HG02571 (cell line): ENCODE measurements around the gene TBX10.
A peak's percentile ranks its signal among the peaks of the same experiment; 100 is the strongest.
"Not testable (repeated sequence)": the region's sequence is repeated elsewhere in the genome, so short reads cannot be mapped to it uniquely, and the experiment has no call there.

ENCODE experiments used
- ATAC-seq: cut with Tn5 transposase; IDR thresholded peaks from one replicate; pipeline ENCODE4 v1.9.1; 2021; ENCODE audit warnings: mild to moderate bottlenecking, moderate library complexity; ENCODE audit not compliant: unreplicated experiment

TBX10 gene

DNA sequence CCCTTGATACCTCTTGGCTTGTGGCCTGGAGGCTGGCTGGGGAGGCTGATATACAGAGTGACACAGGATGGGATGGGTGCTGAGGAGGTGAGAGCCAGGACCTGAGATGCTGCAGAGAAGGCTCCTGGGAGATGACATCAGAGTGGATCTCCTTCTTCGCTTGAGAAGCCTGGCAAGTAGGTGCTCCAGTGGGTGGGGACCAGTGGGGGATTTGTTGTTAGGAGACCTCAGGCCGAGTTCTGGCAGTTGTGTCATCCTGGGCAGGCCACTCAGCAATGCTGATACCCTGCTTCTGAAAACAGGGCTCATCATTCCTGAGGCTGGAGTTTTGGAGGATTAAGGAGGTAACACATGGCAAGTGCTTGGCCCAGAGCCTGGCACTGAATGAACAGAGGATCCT, 34.7 kb downstream of the TBX10 start:
- ATAC-seq = no peak

DNA sequence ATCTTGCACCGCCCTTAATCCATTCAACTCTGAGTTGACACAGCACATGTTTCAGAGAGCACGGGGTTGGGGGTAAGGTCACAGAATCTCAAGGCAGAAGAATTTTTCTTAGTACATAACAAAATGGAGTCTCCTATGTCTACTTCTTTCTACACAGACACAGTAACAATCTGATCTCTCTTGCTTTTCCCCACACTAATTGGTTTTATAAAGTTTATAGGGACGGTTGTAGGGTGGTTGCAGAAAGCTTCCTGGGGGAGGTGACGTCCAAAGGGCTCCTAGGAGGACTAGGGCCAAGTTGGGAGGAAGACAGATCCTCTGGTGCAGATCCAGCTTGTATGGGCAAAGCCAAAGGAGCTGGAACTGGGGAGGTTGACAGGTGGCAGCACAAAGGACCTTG, 35.4 kb downstream of the TBX10 start:
- ATAC-seq = not testable (repeated sequence)

DNA sequence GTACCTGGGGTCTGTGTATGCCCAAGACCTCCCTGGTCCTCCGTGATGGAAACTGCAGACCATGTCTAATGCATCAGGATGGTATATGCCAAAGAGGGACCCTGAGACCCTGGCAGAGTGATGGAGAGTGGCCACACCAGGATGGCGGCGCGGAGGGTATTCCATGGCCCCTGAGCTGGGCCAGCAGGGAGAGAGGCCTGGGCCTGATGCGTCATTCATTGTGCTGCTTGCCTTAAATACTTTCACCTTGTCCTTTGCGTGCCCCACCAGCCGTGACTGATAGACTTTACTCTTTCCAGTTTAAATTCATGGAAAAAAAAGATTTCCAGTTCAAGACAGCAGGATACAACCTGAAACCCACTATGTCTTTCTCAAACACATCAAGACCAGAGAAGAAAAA, 38.5 kb downstream of the TBX10 start:
- ATAC-seq = no peak

DNA sequence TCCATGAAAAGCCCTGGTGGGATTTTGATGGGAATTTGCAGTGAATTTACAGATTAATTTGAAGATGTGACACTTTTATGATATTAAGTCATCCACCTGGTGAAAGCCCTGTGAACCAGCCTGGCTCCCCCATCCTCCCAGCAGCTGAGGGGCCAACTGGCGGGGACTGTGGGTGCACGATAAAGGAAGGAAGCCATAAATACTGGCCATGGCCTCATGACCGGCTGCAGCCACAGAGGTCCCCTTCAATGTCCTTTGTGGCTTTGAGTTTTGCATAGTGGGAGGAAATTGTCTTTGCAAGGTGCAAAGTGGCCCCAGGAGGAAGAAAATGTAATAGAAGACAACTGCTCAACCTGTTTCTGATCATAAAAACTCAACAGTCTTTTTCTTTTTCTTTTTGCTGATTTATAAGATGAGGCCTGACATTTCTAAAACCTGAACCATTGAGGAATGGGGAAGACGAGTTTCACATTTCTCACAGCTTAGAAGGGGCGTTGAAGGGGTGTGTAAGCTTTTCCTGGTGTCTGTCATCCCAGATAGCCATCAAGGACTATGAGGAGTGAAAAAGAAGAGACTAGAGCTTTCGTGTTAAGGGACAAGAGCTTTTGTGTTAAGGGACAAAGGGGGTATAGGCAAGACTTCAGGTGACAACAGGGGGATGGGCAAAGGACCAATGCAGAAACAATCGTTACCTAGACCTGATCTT, 39.1 kb downstream of the TBX10 start:
- no peak for ATAC-seq

DNA sequence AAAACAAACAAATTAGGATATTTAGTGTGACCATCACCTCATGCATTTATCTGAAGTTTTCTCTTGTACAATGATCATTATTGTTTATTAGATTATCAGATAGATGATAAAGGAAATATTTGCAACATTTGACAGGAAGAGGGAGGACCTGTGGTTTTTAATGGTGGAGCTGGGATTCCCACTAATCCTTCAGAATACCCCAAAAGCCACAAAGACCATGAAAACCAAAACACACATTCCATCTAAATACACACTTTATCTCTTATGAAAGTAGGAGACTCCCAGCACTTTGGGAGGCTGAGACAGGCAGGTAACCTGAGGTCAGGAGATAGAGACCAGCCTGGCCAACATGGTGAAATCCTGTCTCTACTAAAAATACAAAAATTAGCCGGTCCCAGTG, 40.4 kb downstream of the TBX10 start:
- ATAC-seq = no peak

DNA sequence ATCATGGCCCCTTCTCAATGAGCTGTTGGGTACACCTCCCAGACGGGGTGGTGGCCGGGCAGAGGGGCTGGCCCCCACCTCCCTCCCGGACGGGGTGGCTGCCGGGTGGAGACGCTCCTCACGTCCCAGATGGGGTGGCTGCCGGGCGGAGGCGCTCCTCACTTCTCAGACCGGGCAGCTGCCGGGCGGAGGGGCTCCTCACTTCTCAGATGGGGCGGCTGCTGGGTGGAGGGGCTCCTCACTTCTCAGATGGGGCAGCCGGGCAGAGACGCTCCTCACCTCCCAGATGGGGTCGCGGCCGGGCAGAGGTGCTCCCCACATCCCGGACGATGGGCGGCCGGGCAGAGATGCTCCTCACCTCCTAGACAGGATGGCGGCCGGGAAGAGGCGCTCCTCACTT, 41.6 kb downstream of the TBX10 start:
- not testable (repeated sequence) for ATAC-seq

DNA sequence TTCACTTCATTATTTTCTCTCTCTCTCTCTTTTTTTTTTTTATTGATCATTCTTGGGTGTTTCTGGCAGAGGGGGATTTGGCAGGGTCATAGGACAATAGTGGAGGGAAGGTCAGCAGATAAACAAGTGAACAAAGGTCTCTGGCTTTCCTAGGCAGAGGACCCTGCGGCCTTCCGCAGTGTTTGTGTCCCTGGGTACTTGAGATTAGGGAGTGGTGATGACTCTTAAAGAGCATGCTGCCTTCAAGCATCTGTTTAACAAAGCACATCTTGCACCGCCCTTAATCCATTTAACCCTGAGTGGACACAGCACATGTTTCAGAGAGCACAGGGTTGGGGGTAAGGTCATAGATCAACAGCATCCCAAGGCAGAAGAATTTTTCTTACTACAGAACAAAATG, 42.1 kb downstream of the TBX10 start:
- ATAC-seq = not testable (repeated sequence)

DNA sequence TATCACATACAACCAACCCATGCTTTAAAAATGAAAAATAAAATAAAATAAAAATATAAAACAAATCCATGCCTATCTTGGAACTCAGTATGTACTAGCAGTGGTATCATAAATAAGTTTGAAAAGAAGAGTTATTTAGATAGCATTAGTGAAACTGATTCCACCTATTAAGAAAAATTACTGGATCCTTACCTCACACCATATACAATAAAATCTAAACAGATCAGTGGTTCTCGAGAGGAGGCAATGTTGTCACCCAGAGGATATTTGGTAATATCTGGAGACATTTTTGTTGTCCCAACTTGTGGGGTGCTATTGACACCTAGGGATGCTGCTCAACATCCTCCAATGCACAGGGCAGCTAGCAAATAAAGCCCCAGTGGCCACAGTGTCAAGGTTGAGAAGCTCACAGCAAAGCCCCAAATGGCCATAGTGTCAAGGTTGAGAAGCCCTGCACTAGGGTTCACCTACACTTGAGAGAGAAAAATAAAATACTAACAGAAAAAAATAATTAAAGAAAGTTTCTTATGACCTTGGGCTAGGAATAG, 42.7 kb downstream of the TBX10 start:
- no peak for ATAC-seq

DNA sequence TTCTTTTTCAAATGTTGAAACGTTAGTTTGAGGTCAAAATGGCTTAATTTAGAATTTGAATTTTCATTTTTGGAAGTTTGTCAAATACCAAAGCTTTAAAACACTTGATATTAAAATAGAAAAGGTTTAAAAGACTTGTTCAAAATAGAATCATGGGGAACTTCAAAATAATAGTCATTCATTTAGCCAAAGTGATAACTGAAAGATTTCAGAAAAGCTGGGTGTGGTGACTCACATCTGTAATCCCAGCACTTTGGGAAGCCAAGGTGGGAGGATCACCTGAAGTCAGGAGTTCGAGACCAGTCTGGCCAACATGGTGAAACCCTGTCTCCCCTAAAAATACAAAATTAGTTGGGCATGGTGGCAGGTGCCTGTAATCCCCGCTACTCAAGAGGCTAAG, 45.1 kb downstream of the TBX10 start:
- no peak for ATAC-seq

DNA sequence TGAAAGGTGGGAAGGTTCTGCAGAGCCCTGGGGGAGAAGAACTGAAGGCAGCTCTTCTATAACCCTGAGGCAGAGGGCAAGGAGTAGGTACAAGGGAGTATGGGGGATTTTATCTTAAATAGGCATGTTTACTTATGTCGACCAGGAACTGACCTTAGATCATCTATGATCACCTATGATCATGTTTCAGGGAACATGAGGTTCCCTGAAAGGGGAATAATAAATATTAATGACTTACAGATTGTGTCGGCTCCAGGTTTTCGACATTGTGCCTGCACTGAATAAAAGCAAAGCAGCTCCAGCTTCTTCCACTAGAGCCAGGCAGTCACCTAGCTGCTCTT, 46.0 kb downstream of the TBX10 start:
- no peak for ATAC-seq

DNA sequence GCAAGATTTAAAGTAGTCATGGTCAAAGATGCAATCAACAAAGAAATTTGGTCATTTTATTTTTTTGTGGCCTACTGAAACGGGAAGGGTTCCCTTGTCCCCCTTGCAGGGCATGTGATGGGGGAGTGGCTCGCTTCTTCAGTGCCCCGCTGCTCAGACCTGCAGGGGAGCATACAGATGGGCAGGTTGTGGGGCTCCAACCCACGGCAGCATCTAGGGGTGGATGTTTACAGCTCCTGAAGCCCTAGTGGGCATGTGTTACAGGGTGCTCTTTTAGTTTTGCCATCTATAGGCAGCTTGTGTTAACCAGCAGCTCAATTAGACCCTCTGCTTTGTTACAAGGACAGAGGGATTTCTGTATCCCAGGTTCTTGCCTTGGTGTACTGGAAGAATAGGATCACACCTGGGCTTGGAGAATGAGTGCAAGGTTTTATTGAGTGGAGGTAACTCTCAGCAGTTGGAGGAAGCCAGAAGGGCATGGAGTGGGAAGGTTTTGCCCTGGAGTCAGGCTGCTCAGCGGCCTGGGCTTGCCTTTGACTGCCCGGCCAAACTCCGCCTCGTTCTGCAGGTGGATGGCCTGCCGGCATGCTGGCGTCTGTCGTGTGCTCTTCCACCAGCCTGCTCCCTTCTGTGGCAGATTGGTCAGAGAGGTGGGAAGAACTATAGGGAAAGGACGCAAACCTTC, 46.5 kb downstream of the TBX10 start:
- ATAC-seq = no peak

DNA sequence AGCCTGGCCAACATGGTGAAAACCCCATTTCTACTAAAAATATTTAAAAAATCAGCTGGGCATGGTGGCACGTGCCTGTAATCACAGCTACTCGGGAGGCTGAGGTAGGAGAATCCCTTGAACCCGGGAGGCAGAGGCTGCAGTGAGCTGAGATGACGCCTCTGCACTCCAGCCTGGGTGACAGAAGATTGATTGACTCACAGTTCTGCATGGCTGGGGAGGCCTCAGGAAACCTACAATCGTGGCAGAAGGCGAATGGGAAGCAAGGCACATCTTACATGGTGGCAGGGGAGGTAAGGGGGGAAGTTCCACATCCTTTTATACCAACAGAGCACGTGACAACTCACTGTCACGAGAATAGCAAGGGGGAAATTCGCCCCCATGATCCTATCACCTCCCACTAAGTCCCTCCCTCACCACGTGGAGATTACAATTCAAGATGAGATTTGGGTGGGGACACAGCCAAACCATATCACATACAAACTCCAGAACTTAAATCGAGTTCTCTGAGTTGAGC, 50.6 kb downstream of the TBX10 start:
- ATAC-seq = not testable (repeated sequence)

DNA sequence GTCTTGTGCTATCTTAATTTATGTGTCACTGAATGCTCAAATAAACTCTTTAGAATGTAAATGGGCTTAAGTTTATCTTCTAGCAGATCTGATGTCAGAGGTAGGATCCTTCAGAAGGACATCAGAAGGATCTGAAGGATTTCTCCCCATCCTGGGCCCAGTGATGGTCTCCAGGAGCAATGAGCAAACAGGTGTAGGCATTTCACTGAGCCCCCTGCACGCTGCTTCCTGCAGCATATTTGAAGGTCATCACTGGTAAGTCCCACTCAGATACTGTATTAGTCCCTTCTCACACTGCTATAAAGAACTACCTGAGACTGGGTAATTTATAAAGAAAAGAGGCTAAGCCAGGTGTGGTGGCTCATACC, 51.4 kb downstream of the TBX10 start:
- no peak for ATAC-seq

DNA sequence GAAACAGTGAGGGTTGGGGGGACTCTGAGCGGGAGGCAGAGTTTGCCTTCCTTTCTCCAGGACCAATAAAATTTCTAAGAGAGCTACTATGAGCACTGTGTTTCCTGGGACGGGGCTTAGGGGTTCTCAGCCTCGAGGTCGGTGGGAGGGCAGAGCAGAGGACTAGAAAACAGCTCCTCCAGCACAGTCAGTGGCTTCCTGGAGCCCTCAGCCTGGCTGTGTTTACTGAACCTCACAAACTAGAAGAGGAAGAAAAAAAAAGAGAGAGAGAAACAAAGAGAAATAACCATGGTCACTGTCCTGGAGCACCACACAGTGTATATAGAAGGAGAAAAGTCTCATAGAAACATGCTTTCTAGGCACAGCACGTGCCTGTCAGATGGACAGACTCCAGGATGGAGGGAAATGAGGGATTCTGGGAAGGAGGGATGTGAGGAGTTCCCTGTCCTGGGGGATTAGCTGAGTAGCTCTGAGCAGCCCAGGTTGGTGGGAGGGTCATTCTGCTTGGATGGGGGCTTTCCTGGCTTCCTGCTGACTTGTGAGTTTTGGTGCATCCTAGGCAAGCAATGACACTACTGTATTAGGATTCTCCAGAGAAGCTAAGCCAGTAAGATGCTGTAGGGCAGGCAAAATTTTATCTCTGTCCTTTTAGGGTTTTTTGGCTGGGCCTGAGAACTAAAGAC, 52.9 kb downstream of the TBX10 start:
- ATAC-seq = no peak

DNA sequence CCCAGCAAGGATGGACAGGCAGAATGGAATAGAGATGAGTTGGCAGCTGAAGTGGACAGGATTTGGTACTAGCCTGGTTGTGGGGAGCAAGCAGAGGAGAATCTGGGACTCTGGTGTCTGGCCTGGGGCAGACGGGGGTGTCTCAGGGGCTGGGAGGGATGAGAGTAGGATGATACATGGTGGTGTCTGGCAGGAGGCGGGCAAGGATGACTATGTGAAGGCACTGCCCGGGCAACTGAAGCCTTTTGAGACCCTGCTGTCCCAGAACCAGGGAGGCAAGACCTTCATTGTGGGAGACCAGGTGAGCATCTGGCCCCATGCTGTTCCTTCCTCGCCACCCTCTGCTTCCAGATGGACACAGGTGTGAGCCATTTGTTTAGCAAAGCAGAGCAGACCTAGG, 53.7 kb downstream of the TBX10 start:
- ATAC-seq = no peak

DNA sequence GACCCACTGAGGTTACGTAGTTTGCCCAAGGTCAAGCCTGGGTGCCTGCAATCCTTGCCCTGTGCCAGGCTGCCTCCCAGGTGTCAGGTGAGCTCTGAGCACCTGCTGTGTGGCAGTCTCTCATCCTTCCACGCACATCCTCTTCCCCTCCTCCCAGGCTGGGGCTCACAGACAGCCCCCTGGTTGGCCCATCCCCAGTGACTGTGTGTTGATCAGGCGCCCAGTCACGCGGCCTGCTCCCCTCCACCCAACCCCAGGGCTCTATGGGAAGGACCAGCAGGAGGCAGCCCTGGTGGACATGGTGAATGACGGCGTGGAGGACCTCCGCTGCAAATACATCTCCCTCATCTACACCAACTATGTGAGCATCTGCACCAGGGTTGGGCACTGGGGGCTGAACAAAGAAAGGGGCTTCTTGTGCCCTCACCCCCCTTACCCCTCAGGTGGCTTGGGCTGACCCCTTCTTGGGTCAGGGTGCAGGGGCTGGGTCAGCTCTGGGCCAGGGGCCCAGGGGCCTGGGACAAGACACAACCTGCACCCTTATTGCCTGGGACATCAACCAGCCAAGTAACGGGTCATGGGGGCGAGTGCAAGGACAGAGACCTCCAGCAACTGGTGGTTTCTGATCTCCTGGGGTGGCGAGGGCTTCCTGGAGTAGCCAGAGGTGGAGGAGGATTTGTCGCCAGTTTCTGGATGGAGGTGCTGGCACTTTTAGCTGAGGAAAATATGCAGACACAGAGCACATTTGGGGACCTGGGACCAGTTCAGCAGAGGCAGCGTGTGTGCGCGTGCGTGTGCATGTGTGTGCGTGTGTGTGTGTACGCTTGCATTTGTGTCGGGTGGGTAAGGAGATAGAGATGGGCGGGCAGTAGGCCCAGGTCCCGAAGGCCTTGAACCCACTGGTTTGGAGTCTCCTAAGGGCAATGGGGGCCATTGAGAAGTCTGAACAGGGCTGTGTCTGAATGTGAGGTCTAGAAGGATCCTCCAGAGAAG, 54.4 kb downstream of the TBX10 start:
- no peak for ATAC-seq

DNA sequence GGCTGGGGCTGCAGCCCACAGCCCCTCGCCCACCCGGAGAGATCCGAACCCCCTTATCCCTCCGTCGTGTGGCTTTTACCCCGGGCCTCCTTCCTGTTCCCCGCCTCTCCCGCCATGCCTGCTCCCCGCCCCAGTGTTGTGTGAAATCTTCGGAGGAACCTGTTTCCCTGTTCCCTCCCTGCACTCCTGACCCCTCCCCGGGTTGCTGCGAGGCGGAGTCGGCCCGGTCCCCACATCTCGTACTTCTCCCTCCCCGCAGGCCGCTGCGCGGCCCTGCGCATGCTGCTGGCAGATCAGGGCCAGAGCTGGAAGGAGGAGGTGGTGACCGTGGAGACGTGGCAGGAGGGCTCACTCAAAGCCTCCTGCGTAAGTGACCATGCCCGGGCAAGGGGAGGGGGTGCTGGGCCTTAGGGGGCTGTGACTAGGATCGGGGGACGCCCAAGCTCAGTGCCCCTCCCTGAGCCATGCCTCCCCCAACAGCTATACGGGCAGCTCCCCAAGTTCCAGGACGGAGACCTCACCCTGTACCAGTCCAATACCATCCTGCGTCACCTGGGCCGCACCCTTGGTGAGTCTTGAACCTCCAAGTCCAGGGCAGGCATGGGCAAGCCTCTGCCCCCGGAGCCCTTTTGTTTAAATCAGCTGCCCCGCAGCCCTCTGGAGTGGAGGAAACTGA, 55.2 kb downstream of the TBX10 start:
- no peak for ATAC-seq

DNA sequence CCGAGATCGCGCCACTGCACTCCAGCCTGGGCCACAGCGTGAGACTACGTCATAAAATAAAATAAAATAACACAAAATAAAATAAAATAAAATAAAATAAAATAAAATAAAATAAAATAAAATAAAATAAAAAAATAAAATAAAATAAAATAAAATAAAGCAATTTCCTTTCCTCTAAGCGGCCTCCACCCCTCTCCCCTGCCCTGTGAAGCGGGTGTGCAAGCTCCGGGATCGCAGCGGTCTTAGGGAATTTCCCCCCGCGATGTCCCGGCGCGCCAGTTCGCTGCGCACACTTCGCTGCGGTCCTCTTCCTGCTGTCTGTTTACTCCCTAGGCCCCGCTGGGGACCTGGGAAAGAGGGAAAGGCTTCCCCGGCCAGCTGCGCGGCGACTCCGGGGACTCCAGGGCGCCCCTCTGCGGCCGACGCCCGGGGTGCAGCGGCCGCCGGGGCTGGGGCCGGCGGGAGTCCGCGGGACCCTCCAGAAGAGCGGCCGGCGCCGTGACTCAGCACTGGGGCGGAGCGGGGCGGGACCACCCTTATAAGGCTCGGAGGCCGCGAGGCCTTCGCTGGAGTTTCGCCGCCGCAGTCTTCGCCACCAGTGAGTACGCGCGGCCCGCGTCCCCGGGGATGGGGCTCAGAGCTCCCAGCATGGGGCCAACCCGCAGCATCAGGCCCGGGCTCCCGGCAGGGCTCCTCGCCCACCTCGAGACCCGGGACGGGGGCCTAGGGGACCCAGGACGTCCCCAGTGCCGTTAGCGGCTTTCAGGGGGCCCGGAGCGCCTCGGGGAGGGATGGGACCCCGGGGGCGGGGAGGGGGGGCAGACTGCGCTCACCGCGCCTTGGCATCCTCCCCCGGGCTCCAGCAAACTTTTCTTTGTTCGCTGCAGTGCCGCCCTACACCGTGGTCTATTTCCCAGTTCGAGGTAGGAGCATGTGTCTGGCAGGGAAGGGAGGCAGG, 56.0 kb downstream of the TBX10 start, which contains the start of gene GSTP1:
Gene GSTP1, plus strand, starts transcription at position 566 of the 958 bp plus-strand sequence. Its CDS starts 32 bp downstream, at position 598.
- peak; percentile 55 for ATAC-seq

DNA sequence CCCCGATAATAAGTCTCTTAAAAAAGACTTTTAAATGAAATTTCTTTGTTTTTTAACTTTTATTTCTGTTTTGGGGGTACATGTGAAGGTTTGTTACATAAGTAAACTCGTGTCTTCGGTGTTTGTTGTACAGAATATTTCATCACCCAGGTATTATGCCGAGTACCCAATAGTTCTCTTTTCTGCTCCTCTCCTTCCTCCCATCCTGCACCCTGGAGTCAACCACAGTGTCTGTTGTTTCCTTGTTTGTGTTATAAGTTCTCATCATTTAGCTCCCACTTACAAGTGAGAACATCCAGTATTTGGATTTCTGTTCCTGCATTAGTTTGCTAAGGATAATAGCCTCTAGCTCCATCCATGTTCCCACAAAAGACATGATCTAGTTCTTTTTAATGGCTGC, 57.6 kb downstream of the TBX10 start:
- ATAC-seq = no peak
